GM18502 (cell line): ENCODE measurements around the gene KRTAP10-4.

Experiments
- ATAC-seq: cut with Tn5 transposase; IDR thresholded peaks from one replicate; pipeline ENCODE4 v1.9.1; 2021; ENCODE audit warnings: mild to moderate bottlenecking; ENCODE audit not compliant: unreplicated experiment, poor library complexity

The KRTAP10-4 gene

GRCh38 chr21:44612669-44613229 lies 39.2 kb downstream of the KRTAP10-4 start:
- ATAC-seq, result no peak

- no peak for ATAC-seq
Measured at GRCh38 chr21:44613386-44614155, 40.0 kb downstream of the KRTAP10-4 start.

- no peak for ATAC-seq
Measured at GRCh38 chr21:44614161-44614631, 40.7 kb downstream of the KRTAP10-4 start.

GRCh38 chr21:44614961-44615391 lies 41.4 kb downstream of the KRTAP10-4 start:
- no peak for ATAC-seq

GRCh38 chr21:44615466-44615865 lies 41.9 kb downstream of the KRTAP10-4 start:
- ATAC-seq, result no peak

GRCh38 chr21:44615911-44616590 lies 42.5 kb downstream of the KRTAP10-4 start:
- ATAC-seq, result no peak

- no peak for ATAC-seq
Measured at GRCh38 chr21:44616591-44616926, 43.0 kb downstream of the KRTAP10-4 start.

GRCh38 chr21:44617071-44617501 lies 43.6 kb downstream of the KRTAP10-4 start:
- no peak for ATAC-seq

GRCh38 chr21:44618504-44618903 lies 45.0 kb downstream of the KRTAP10-4 start:
- ATAC-seq, result no peak

GRCh38 chr21:44618909-44619308 lies 45.4 kb downstream of the KRTAP10-4 start:
- ATAC-seq, result no peak

- ATAC-seq, result no peak
Measured at GRCh38 chr21:44619886-44620285, 46.4 kb downstream of the KRTAP10-4 start.

GRCh38 chr21:44623575-44623974 lies 50.0 kb downstream of the KRTAP10-4 start:
- ATAC-seq, result no peak
